ENCODE results near the gene CPOX.
"Not testable (repeated sequence)": the region's sequence is repeated elsewhere in the genome, so short reads cannot be mapped to it uniquely, and the experiment has no call there.

The CPOX gene

GRCh38 chr3:98593046-98593936, at the start of gene CPOX:
CPOX (minus strand) TSS chr3:98593611; CDS start chr3:98593504, 107 bp downstream.
- in situ Hi-C loops (cut with HindIII; ENCODE audit: low sequenced_read_pairs): no loop called here

DNA sequence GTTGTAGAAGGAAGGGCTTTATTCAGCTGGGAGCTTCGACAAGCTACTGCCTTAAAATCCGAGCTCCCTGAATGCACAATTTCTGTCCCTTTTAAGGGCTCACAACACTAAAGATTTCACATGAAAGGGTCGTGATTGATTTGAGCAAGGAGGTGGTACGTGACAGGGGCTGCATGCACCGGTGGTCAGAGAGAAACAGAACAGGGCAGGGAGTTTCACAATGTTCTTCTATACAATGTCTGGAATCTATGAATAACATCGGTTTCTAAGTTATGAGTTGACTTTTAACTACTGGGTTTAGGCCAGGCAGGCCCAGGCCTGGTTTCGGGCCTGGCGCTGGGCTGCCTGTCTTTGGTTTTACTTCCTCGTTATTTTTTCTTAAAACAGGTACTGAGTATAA, 49.4 kb upstream of the CPOX start:
- in situ Hi-C loops (cut with HindIII; ENCODE audit: low sequenced_read_pairs): not testable (repeated sequence)

GRCh38 chr3:98641756-98642155, 48.3 kb upstream of the CPOX start:
- in situ Hi-C loops (cut with HindIII; ENCODE audit: low sequenced_read_pairs): not testable (repeated sequence)

DNA sequence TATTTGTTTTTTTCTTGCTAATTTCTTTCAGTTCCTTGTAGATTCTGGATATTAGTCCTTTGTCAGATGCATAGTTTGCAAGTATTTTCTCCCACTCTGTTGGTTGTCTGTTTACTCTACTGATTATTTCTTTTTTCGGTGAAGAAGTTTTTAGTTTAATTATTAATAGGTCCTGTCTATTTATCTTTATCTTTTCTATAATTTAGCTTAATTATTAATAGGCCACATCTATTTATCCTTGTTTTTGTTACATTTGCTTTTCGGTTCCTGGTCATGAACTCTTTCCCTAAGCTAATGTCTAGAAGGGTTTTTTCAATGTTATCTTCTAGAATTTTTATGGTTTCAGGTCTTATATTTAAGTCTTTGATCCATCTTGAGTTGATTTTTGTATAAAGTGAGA, 45.1 kb upstream of the CPOX start:
- in situ Hi-C loops (cut with HindIII; ENCODE audit: low sequenced_read_pairs): not testable (repeated sequence)

DNA sequence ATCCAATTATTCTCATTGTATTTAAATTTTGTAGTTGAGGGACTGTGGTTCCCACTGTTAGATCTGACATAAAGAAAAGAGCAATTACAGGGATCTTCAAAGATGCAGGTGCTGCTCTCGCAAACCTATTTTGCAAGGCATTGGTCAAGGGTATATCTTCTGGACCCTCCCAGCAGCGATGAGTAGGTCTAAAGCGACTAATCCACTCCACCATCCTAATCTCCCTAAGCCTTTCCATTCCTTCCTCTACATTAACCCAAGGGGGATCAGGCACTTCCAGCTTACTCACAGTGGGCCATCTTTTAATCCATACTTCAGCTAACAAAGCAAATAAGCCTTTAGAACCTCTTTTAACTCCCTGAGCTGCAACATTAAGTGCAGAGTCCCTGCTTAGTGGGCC, 37.0 kb upstream of the CPOX start:
- in situ Hi-C loops (cut with HindIII; ENCODE audit: low sequenced_read_pairs): no loop called here

DNA sequence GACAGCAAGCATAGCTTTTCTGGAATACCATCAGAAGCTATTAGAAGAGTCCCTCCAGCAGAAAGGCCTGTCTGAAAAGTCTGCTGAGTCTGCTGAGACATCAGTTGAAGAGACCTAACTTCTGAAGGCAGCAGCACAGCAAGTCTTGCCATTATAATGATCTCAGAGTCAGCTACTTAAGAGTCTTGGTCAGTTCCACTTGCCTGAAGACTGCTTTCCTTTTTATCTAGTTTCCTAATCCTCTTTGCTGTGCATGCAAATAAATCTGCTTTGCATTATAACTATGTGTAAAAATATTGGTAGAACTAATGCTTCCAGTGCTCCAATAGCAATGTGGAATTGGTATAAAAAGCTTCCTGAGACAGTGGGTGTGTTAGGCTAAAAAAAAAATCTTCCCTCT, 34.9 kb upstream of the CPOX start:
- in situ Hi-C loops (cut with HindIII; ENCODE audit: low sequenced_read_pairs): no loop called here

- in situ Hi-C loops (cut with HindIII; ENCODE audit: low sequenced_read_pairs): no loop called here
Measured at GRCh38 chr3:98626151-98626550, 32.7 kb upstream of the CPOX start.

DNA sequence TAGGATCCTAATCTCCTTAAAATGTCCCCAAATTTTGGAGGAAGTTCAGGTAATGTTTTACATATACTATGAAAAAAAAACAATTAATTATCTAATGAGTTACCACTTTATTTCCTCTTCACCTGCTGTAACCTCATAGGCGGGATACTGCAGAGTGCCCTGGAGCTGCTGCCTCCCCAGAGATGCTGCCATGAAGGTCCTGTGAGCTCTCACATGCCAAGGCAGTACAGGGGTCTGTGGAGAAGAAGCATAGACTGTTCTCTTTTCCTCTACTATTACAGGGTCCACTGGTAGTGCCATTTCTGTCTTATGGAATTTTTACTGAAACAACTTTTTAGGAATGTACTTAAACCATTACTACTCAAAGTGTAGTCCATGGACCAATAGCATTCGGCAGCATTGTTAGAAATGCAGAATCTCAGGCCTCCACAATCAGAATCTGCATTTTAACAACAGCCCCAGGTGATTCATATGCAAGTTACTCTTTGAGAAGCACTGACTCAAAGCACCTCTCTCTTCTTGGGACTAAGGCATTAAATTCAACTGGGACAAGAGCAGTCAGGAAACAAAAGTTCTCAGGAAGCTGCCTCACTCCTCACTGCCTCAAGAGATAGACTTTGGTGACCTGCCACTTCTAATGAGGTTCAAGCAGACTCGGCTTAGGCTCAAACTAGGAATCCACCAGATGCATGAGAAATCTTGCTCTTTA, 30.3 kb upstream of the CPOX start:
- in situ Hi-C loops (cut with HindIII; ENCODE audit: low sequenced_read_pairs): no loop called here

- in situ Hi-C loops (cut with HindIII; ENCODE audit: low sequenced_read_pairs): no loop called here
Measured at GRCh38 chr3:98617841-98618240, 24.4 kb upstream of the CPOX start.

GRCh38 chr3:98613616-98614015, 20.2 kb upstream of the CPOX start:
- in situ Hi-C loops (cut with HindIII; ENCODE audit: low sequenced_read_pairs): no loop called here

GRCh38 chr3:98612996-98613517, 19.6 kb upstream of the CPOX start:
- in situ Hi-C loops (cut with HindIII; ENCODE audit: low sequenced_read_pairs): no loop called here

DNA sequence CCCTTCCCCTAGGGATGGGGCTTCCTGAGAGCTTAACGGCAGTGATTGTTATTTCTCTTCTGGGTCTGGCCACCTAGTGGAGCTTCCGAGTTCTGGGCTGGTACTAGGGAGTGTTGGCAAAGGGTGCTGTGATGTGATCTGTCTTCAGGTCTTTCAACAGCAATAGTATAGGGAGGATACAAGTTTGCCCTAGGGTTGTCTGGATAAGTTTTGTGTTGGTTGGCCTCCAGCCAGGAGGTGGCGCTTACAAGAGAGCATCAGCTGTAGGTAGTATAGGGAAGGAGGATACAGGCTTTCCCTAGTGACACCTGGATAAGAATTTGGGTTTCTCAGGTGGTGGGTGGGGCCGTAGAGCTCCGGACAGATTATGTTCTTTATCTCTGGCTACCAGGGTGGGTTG, 19.2 kb upstream of the CPOX start:
- in situ Hi-C loops (cut with HindIII; ENCODE audit: low sequenced_read_pairs): no loop called here

DNA sequence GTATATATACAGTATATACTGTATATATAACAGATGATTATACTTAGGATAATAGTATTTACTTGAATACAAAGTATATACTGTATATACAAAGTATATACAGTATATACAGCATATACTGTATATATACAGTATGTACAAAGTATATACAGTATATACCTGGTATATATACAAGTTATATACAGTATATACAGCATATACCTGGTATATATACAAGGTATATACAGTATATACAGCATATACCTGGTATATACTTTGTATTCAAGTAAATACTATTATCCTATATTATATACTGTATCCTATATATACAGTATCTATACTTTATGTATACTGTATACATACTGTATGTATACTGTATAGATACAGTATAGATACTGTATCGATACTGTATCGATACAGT, 14.6 kb upstream of the CPOX start:
- in situ Hi-C loops (cut with HindIII; ENCODE audit: low sequenced_read_pairs): loop anchor here (10.0 kb wide), 1 partner anchor 187 kb away; no protein-coding TSS in a partner anchor

- in situ Hi-C loops (cut with HindIII; ENCODE audit: low sequenced_read_pairs): loop anchor here (10.0 kb wide), 1 partner anchor 191 kb away; no protein-coding TSS in a partner anchor
Measured at GRCh38 chr3:98603580-98603979, 10.2 kb upstream of the CPOX start.

GRCh38 chr3:98602078-98602678, 8.8 kb upstream of the CPOX start:
- in situ Hi-C loops (cut with HindIII; ENCODE audit: low sequenced_read_pairs): loop anchor here (10.0 kb wide), 1 partner anchor 193 kb away; no protein-coding TSS in a partner anchor

GRCh38 chr3:98601180-98601579, 7.8 kb upstream of the CPOX start:
- in situ Hi-C loops (cut with HindIII; ENCODE audit: low sequenced_read_pairs): loop anchor here (10.0 kb wide), 1 partner anchor 194 kb away; no protein-coding TSS in a partner anchor

- in situ Hi-C loops (cut with HindIII; ENCODE audit: low sequenced_read_pairs): loop anchor here (10.0 kb wide), 1 partner anchor 194 kb away; no protein-coding TSS in a partner anchor
Measured at GRCh38 chr3:98600412-98601095, 7.1 kb upstream of the CPOX start.

GRCh38 chr3:98599647-98600411, 6.4 kb upstream of the CPOX start:
- in situ Hi-C loops (cut with HindIII; ENCODE audit: low sequenced_read_pairs): loop anchor here (10.0 kb wide), 1 partner anchor 195 kb away; no protein-coding TSS in a partner anchor

- in situ Hi-C loops (cut with HindIII; ENCODE audit: low sequenced_read_pairs): no loop called here
Measured at GRCh38 chr3:98598492-98598891, 5.1 kb upstream of the CPOX start.

All from DLD1 (cell line).